SK-N-MC (cell line): ENCODE data around the gene WDR35.

Source experiments
- DNase-seq: peaks from one replicate; pipeline ENCODE4 v3.0.0-alpha.2; 2011; ENCODE audit warnings: low read depth, low spot score
- H3K27ac ChIP-seq: fragments of 200-600 bp; sonication (generic); 2 replicates; pipeline ENCODE4 v1.5.1; 2016; ENCODE audit warnings: mixed run types
- H3K36me3 ChIP-seq: fragments of 200-600 bp; sonication (generic); 2 replicates; pipeline ENCODE4 v1.6.1; 2017; ENCODE audit warnings: antibody characterized with exemption, low read length, mixed read lengths; ENCODE audit not compliant: insufficient read depth
- H3K4me3 ChIP-seq: fragments of 200-600 bp; sonication (generic); 2 replicates; pipeline ENCODE4 v1.5.1; 2016
- H3K9ac ChIP-seq: fragments of 200-600 bp; sonication (generic); 2 replicates; pipeline ENCODE4 v1.8.0; 2017; ENCODE audit warnings: mixed run types, mixed read lengths; ENCODE audit not compliant: insufficient read length
- H3K9me3 ChIP-seq: fragments of 200-600 bp; sonication (generic); 2 replicates; pipeline ENCODE4 v1.6.1; 2017; ENCODE audit warnings: low read depth, mild to moderate bottlenecking, antibody characterized with exemption, low read length, moderate library complexity, mixed read lengths
- EZH2 ChIP-seq: fragments of 200-600 bp; sonication (generic); IDR thresholded peaks from one replicate; pipeline ENCODE4 v1.6.1; 2017; ENCODE audit warnings: antibody characterized with exemption
- FOXP2 ChIP-seq: optimal IDR thresholded peaks from 2 replicates; pipeline ENCODE3; 2011; ENCODE audit warnings: mild to moderate bottlenecking, moderate library complexity; ENCODE audit not compliant: insufficient read depth; ENCODE audit errors: extremely low read length, control extremely low read depth
- POLR2AphosphoS5 ChIP-seq: IDR thresholded peaks from 2 replicates; pipeline ENCODE4 v1.6.1; 2012; ENCODE audit warnings: mild to moderate bottlenecking, low read depth, low read length, borderline replicate concordance

WDR35 gene

DNA sequence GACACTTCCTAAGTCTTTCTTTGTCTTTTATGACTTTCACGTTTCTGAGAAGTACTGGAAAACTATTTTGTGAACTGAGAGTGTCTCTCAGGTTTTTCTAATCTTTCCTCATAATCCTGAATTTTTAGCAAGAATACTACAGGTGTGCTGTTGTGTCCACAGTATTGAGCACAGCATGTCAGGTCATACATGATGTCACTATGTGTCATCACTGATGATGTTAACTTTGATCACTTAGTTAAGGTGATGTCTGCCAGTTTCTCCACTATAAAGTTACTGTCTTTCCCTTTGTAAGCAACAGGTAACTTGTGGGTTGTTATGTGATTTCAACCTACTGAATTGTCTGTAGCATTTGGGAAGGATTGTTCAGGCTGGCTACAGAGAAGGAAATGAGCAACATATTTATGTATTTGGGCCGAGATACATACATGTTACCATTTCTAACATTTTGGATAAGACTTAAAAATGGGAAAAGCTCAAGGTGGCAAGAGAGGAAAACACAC is 11.5 kb upstream of the WDR35 start:
- Histone ChIP-seq H3K27ac (no peak overlapping the region), H3K4me3 (no peak overlapping the region), H3K36me3 (no peaks in the 10 kb centered on the region), H3K9me3 (no peaks in the 10 kb centered on the region), H3K9ac (no peak overlapping the region)
- no peak for TF ChIP-seq EZH2
- no peak for TF ChIP-seq POLR2AphosphoS5
- no peak for TF ChIP-seq FOXP2
- no peak for DNase-seq

DNA sequence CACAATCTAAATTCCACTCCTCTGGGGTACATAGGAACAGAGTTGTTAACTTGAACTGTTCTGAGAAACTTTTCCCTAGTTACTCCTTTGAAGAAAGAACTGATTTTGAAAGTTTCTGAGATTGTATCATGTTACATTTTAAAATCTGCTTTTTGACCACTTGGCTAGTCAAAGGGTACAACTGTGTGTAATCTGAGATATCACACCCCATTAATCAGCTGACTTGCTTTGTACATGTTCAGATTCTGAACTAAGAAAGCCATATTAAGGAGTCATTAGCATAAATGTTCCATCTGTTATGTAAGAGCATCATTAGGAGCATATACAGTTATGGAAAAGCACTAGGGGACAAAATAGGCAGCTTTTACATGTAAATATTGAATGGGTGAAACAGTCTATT is 3.8 kb upstream of the WDR35 start:
- H3K27ac ChIP-seq, result no peak overlapping the region
- no peaks in the 10 kb centered on the region for H3K9me3 ChIP-seq
- no peaks in the 10 kb centered on the region; the same call in 1 of the 2 replicates for H3K36me3 ChIP-seq
- TF ChIP-seq EZH2 (no peak), POLR2AphosphoS5 (no peak), FOXP2 (no peak)
- H3K9ac ChIP-seq, result no peak overlapping the region
- no peak for DNase-seq
- no peak overlapping the region for H3K4me3 ChIP-seq

DNA sequence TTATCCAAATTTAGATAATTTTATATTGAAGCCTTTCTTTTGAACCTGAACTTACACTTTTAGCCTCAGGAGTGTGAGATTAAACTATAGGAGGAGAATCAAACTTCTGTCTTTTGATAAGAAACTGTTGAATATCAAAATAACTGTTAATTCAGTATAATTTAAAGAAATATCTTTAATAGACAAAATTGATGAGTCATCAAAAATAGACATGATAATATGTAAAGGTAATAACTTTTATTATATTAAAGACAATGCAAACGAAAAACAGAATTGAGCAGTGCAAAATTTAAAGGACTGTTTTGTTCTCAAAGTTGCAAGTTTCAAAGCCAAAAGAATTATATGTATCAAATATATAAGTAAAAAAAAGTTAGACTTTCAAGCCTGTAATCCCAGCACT is 2.0 kb upstream of the WDR35 start:
- no peak overlapping the region for H3K27ac ChIP-seq
- peaks cover 4% of the 10 kb centered on the region; the same call in 1 of the 2 replicates for H3K36me3 ChIP-seq
- TF ChIP-seq POLR2AphosphoS5 (no peak), FOXP2 (no peak), EZH2 (no peak)
- no peak overlapping the region for H3K9ac ChIP-seq
- no peaks in the 10 kb centered on the region for H3K9me3 ChIP-seq
- no peak overlapping the region for H3K4me3 ChIP-seq
- no peak for DNase-seq

DNA sequence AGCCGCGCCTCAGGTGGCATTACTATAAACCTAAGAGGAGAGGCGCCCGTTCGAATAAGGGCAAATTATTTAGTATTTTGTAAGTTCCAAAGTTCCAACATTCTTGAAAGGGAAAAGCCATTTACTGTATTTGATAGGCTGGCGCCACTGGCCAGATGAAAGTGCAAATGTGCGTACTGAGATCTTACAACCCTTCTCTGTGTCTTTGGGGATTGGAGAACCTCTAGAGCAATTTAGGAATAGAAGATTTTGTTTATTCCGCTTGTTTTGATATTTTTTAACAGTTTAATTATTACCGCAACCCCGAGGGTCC is 467 bp upstream of the WDR35 start:
- Histone ChIP-seq H3K9ac (no peak overlapping the region), H3K4me3 (peak overlapping the region; percentile 98), H3K36me3 (peaks cover 8% of the 10 kb centered on the region; the same call in 1 of the 2 replicates), H3K9me3 (no peaks in the 10 kb centered on the region), H3K27ac (no peak overlapping the region)
- DNase-seq, result no peak
- TF ChIP-seq FOXP2 (no peak), EZH2 (no peak), POLR2AphosphoS5 (no peak)

DNA sequence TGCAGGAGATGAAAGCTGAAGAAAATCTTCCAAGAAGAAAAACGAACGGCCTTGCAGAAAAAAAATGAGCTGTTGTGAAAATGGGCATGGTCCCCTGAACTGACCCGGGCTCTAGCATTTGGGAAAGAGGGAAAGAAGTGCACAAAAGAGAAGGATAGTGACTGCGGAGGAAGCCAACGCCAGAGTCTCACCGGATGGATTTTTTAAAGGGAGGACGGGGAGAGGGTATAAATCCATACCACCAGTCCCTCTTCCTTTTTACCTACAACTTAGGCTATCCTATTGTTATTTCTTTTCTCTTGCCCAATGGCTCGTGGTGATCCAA is 601 bp downstream of the WDR35 start:
- no peaks in the 10 kb centered on the region for H3K9me3 ChIP-seq
- H3K9ac ChIP-seq, result peak overlapping the region; percentile 69
- peak overlapping the region; percentile 98 for H3K4me3 ChIP-seq
- DNase-seq, result no peak
- peaks cover 15% of the 10 kb centered on the region for H3K36me3 ChIP-seq
- TF ChIP-seq POLR2AphosphoS5 (no peak), FOXP2 (no peak), EZH2 (no peak)
- no peak overlapping the region for H3K27ac ChIP-seq

DNA sequence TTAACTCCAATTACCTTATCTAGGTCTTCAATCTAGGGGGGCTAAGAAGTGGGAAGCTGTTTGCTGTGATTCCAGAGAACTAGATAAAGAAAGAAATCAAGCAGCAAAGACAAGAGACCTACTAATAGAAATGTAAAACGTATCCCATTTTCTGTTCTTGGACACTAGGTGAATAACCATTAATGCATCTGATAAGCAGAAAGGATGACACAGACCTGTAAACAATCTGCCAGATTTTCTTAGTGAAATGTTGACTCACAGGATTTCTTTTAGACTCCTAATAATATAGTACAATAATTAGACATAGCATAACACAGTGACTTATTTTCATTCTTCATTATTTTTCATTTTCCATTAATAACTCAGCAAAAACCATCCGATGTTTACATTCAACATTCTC is 1.3 kb downstream of the WDR35 start:
- Histone ChIP-seq H3K4me3 (peak overlapping the region; percentile 98), H3K36me3 (peaks cover 15% of the 10 kb centered on the region), H3K9me3 (no peaks in the 10 kb centered on the region), H3K9ac (peak overlapping the region; percentile 69), H3K27ac (no peak overlapping the region)
- no peak for TF ChIP-seq FOXP2
- no peak for DNase-seq

DNA sequence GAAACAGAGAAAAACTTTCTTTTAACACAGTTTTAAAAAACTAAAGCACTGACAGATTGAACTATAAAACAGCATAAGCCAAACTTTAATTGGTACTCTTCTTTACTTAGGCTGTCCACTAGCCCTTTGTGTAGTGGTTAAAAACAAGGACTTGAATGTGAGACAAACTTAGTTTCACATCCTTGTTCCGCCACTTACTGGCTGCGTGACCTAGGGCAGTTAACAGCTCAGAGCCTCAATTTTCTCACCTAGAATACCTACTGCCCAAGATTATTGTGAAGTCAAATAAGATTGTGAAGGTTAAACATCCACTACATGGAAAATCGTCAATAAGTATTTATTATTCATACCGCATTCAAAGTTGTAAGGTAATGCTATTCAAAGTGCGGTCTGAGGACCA is 2.0 kb downstream of the WDR35 start:
- H3K9ac ChIP-seq, result no peak overlapping the region
- H3K4me3 ChIP-seq, result peak overlapping the region; percentile 98
- DNase-seq, result no peak
- no peaks in the 10 kb centered on the region for H3K9me3 ChIP-seq
- H3K27ac ChIP-seq, result no peak overlapping the region
- peaks cover 15% of the 10 kb centered on the region for H3K36me3 ChIP-seq
- TF ChIP-seq FOXP2, result no peak
- no peak for TF ChIP-seq EZH2
- TF ChIP-seq POLR2AphosphoS5, result no peak

DNA sequence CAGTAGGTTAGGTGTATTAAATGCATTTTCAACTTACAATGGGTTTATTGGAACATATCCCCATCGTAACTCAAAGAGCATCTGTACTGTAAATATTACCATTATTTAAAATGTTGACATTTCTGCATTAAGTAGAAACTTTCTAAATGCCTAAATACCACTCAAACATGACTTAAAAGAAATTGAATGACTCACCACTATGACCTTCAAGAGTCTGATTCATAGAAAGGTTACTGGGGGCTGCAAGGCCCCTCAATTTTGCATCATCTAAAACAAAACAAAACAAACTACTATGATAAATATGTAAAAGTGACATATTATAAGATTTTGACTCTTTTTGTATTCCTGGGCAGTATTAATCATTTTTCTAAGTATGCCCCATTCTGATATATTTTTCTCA is 7.6 kb downstream of the WDR35 start:
- H3K27ac ChIP-seq, result no peak overlapping the region
- no peak overlapping the region for H3K4me3 ChIP-seq
- no peak for DNase-seq
- TF ChIP-seq EZH2 (no peak), POLR2AphosphoS5 (no peak), FOXP2 (no peak)
- H3K36me3 ChIP-seq, result peaks cover 57% of the 10 kb centered on the region
- H3K9me3 ChIP-seq, result no peaks in the 10 kb centered on the region
- H3K9ac ChIP-seq, result no peak overlapping the region

DNA sequence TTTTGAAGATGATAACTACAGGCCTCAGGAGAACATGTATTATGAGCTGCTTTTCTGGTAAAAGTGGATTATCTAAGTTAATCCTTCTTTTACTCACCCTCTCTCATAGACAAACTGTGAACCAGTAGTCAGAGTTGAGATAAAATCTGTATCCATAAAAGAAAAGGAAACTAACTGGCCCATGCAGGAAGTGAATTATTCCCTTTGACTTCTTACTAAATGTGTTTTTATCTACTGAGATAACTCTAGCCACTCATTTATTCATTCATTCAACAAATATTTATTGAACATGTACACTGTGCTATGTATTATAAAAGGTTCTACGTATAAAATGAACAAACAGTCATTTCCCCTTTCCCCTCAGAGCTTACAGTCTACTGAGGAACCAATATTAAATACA is 10.0 kb downstream of the WDR35 start:
- TF ChIP-seq FOXP2 (no peak), EZH2 (no peak), POLR2AphosphoS5 (no peak)
- Histone ChIP-seq H3K9ac (no peak overlapping the region), H3K9me3 (no peaks in the 10 kb centered on the region), H3K4me3 (no peak overlapping the region), H3K36me3 (peaks cover 59% of the 10 kb centered on the region), H3K27ac (no peak overlapping the region)
- no peak for DNase-seq

DNA sequence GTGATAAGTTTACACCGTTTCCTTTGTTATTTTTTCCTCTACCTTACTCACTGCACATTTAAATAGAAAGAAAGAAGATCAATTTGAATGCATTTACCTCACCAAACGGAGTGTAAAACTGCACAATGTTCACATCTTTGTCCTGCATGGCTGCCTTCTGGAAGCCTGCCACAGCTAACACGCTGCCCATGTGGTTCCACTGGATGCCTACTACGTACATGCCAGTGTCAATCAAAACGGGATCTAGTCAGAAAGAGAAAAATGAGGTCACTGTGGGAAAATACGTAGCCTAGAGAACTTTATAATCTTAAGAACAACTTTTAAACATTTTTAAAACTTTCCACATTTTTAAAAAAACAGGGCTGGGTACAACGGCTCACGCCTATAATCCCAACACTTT is 16.4 kb downstream of the WDR35 start:
- H3K9me3 ChIP-seq, result no peaks in the 10 kb centered on the region
- H3K9ac ChIP-seq, result no peak overlapping the region
- no peak overlapping the region for H3K27ac ChIP-seq
- TF ChIP-seq EZH2 (no peak), POLR2AphosphoS5 (no peak), FOXP2 (no peak)
- H3K36me3 ChIP-seq, result peaks cover 49% of the 10 kb centered on the region
- DNase-seq, result no peak
- H3K4me3 ChIP-seq, result no peak overlapping the region
